CD4-positive, alpha-beta T cell treated with Interleukin-17A for 4 hours (primary cell): ENCODE data around the gene ERCC6L.
A peak's percentile ranks its signal among the peaks of the same experiment; 100 is the strongest.
"Not testable (repeated sequence)": the region's sequence is repeated elsewhere in the genome, so short reads cannot be mapped to it uniquely, and the experiment has no call there.

Experiments
- DNase-seq: peaks from one replicate; pipeline ENCODE4 v3.0.0-alpha.2; 2020; ENCODE audit warnings: mixed read lengths

Gene ERCC6L

GRCh38 chrX:72245461-72246089 lies 6.7 kb upstream of the ERCC6L start:
- peak; percentile 63 for DNase-seq

- no peak for DNase-seq
Observed at GRCh38 chrX:72243472-72243871, 4.6 kb upstream of the ERCC6L start.

GRCh38 chrX:72240976-72241375 lies 2.1 kb upstream of the ERCC6L start:
- no peak for DNase-seq

- no peak for DNase-seq
Observed at GRCh38 chrX:72238183-72238582, 644 bp downstream of the ERCC6L start.

DNA sequence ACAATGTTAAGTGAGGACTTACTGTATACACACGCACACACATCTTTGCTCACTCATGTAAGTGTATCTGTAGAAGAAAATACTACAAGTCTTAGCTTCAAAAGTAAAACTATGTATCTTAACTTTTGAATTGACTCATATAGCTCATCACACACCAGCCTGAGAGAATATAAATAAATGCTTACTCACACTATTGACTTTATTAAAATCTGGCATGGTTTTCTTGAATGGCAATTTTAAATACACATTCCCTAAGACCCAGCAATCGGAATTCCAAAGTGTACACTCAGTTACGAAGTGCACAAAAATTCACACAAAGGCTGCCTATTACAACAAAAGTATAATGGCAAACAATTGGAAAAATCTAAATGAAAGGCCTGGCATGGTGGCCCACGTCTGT lies 2.0 kb downstream of the ERCC6L start:
- no peak for DNase-seq

GRCh38 chrX:72230290-72230689 lies 8.5 kb downstream of the ERCC6L start:
- DNase-seq, result no peak

- not testable (repeated sequence) for DNase-seq
Observed at GRCh38 chrX:72220375-72220774, 18.5 kb downstream of the ERCC6L start.

DNA sequence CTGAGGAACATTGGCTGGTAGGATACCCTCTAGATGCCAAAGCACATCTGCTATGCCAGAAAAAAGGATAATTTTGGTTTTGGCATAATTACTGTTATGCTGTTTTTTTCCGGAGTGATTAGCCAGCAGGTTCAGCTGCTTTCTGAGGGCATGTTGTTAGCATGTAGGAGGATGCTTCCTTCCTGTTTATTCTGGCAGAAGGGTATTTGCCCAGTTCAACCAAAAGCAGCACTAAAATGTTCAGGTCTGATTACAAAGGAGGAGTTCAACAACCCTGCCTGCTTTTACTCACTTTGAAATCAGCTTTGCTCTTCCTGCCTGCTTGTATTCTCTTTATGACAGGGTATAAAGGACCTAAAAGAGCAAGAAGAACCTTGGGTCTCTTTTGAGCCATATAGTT lies 21.9 kb downstream of the ERCC6L start:
- no peak for DNase-seq

DNA sequence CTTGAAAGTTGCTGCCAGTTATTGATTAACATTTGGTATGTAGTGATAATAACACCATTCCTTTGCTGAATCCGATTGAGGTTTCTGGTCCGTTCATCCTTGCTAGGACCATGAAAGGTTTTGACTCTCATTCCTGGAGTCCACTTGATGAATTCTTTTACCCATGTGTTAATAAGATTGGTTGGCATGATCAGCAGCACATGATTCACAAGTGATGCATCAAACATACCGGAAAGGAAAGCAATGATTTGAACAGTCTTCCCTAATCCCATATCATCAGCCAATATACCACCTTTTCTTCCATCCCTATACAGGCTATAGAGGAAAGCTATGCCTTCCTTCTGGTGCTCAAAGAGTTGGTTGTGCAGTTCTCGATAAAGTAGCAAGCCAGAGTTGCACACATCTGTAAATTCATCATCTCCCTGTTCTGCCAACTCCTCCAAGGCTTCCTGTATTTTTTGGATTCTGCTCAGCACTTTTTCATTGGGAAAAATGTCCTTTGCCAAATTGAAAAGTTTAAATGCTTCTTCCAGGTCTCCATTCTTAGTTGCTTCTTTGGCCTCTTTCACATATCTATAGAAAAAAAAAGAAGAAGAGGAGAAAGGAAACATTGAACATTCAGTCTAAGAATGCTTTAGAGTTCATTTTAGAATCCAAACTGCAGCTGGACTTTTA lies 30.6 kb downstream of the ERCC6L start:
- no peak for DNase-seq

- no peak for DNase-seq
Observed at GRCh38 chrX:72207366-72207765, 31.5 kb downstream of the ERCC6L start.

DNA sequence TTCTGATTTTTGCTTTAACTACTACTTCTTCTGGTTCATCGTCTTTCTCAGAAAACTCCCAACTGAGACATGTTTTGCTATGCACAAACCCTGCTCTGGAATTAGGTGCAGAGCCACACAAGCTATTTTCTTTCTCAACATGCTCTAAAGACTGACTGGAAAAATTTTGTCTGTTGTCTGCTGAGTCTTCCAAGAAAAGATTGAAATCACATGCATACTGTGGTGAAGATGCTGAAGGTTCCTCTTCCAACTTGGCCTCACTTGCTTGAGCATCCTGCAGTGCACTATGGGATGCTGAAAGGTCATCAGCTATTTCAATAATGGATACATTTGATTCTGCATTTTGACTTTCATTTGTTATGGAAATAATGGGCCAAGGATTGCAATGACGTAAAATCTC lies 33.1 kb downstream of the ERCC6L start:
- DNase-seq, result no peak

GRCh38 chrX:72203421-72203820 lies 35.4 kb downstream of the ERCC6L start:
- no peak for DNase-seq

DNA sequence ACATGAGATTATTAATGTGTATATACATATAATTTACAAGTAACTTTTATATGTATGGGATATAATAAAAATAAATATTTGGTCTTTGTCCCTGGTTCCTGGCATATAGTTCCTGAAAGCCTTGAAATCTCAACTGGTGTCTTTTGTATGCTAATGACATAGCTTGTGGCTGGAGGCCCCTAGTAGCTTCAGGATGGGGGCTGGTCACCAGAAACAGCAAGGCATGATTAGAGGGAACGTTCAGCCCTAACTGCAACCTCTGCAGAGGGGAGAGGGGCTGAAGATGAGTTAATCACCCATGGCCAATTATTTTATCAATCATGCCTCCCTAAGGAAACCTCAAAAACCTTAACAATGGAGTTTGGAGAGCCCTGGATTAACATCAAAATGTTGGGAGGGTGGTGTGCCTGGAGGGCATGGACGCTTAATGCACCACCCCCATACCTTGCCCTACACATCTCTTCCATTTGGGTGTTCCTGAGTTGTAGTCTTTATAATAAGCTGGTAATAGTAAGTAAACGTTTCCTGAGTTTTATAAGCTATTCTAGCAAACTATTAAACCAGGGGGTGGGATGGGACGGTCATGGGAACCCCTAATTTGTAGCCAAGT lies 35.9 kb downstream of the ERCC6L start:
- DNase-seq, result no peak

DNA sequence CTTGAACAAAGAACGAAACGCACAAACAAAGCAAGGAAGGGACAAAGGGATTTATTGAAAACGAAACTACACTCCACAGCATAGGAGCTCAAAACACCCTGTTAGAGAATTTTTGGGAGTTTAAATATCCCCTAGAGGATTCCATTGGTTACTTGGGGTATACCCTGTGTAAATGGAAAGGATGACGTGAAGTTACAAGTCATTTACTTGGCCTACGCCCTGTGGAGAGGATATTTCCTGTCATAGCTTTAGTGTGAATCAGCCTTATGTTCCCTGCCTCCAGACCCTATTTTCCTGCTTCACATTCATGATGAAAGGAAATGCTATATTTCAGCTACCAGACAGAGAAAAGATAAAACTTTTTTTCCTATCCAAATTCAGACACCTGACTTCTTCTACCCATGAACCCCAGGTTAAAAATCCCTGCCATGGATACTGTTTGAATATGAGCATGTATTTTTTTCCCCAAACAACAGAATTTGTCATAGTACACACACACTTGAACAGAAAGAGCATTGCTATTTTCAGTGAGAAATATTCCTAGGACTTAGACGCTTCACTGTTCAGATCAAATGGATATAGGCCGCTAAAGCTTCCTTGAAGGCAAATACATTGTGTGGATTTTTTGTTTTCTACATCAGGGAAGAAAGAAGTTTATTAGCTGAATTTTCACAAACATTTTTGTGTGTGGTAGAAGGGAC lies 36.8 kb downstream of the ERCC6L start:
- DNase-seq, result no peak

DNA sequence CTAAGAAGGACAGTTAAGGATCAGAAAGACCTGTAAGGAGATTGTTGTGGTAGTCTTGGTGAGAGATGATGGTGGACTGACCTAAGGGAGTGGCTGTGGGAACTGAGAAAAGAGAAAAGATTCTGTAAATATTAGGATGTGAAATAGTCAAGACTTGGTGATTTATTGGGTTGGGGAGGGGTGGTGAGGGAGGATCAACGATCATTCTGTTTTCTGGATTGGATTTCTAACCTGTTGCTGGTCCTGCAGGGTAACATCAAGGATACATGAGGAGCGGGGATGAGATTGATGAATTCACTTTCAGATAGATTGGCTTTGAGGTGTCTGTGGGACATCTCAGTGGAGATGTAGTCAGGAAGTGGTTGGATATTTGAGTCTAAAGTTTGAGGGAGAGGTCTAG lies 55.9 kb downstream of the ERCC6L start:
- no peak for DNase-seq

DNA sequence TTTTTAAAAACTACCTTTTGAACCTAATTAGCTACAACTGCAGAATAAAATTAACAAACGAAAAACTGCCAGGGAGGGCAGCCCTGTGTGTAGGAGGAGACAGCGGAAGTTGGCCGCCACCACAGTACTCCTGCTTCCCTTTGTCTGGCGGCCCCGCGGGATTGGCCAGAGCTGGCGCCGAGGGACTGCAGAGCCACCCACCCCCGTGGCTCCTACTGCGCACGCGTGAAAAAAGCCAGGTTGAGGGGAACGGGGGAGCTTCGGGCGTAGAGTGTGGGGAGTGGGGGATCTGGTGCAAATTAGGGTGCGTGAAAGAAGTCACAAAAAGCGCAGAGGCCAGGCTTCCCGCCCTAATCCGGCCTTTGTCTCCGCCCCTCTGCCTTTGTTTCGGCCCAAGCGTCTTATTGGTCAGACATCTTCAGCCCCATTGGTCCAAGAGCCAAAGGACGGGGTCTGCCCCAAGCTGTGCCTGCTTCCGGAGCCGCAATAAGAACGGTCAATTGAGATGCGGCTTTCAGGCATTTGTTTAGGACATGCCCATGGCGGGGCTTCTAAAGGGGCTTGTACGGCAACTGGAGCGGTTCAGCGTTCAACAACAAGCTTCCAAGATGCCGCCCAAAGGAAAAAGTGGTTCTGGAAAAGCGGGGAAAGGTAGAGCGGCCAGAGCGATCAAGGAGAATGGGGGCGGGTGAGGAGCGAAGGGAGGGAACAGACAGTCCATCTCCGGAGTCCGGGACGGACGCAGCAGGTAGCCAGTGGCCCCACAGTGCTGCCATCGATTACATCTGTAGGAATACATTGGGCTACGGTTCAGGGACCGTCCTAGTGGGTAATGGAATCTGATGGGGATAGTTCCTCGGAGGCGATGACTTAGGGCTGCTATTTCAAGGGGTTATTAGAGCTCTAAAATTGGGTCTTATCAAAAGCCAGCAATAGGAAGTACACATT lies 57.4 kb downstream of the ERCC6L start, which contains the start of gene PIN4:
Gene PIN4 (plus strand): TSS at position 580 of the 948 bp plus-strand sequence. CDS start 29 bp downstream, at position 609.
- DNase-seq, result peak; percentile 85

- no peak for DNase-seq
Observed at GRCh38 chrX:72180539-72180938, 58.3 kb downstream of the ERCC6L start.

DNA sequence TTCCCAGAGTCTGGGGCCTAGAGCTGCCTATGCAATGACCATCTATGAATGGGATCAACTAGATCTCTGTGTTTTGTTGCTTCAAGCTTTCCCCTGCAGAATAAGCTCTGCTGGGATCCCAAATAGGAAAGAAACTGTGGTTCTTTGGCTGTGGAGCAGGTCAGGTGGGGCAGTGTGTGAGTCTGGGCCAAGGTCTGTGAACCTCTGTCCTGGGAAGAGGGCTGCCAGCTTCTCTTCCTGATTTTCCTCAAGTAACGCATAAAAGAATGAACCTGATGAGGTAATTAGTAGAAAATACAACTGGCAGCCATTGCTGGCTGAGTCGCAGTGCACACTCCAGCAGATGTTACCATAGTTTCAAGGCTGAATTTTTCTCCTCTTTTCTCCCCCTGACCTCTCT lies 61.8 kb downstream of the ERCC6L start:
- no peak for DNase-seq

DNA sequence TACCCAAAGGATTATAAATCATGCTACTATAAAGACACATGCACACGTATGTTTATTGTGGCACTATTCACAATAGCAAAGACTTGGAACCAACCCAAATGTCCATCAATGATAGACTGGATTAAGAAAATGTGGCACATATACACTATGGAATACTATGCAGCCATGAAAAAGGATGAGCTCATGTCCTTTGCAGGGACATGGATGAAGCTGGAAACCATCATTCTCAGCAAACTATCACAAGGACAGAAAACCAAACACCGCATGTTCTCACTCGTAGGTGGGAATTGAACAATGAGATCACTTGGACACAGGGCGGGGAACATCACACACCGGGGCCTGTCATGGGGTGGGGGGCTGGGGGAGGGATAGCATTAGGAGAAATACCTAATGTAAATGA lies 62.5 kb downstream of the ERCC6L start:
- DNase-seq, result not testable (repeated sequence)

- DNase-seq, result peak; percentile 45
Observed at GRCh38 chrX:72169008-72169728, 69.7 kb downstream of the ERCC6L start.

- no peak for DNase-seq
Observed at GRCh38 chrX:72165551-72165950, 73.3 kb downstream of the ERCC6L start.

GRCh38 chrX:72159769-72160168 lies 79.1 kb downstream of the ERCC6L start:
- DNase-seq, result no peak
